CD4-positive, alpha-beta T cell treated with Interleukin-6 at 100 ng/mL for 8 hours (primary cell): ENCODE data around the gene SH3BP2.

Experiments used
- DNase-seq: peaks from one replicate; pipeline ENCODE4 v3.0.0-alpha.2; 2020; ENCODE audit warnings: mixed read lengths, low spot score

SH3BP2 gene, protein sequence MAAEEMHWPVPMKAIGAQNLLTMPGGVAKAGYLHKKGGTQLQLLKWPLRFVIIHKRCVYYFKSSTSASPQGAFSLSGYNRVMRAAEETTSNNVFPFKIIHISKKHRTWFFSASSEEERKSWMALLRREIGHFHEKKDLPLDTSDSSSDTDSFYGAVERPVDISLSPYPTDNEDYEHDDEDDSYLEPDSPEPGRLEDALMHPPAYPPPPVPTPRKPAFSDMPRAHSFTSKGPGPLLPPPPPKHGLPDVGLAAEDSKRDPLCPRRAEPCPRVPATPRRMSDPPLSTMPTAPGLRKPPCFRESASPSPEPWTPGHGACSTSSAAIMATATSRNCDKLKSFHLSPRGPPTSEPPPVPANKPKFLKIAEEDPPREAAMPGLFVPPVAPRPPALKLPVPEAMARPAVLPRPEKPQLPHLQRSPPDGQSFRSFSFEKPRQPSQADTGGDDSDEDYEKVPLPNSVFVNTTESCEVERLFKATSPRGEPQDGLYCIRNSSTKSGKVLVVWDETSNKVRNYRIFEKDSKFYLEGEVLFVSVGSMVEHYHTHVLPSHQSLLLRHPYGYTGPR

DNA sequence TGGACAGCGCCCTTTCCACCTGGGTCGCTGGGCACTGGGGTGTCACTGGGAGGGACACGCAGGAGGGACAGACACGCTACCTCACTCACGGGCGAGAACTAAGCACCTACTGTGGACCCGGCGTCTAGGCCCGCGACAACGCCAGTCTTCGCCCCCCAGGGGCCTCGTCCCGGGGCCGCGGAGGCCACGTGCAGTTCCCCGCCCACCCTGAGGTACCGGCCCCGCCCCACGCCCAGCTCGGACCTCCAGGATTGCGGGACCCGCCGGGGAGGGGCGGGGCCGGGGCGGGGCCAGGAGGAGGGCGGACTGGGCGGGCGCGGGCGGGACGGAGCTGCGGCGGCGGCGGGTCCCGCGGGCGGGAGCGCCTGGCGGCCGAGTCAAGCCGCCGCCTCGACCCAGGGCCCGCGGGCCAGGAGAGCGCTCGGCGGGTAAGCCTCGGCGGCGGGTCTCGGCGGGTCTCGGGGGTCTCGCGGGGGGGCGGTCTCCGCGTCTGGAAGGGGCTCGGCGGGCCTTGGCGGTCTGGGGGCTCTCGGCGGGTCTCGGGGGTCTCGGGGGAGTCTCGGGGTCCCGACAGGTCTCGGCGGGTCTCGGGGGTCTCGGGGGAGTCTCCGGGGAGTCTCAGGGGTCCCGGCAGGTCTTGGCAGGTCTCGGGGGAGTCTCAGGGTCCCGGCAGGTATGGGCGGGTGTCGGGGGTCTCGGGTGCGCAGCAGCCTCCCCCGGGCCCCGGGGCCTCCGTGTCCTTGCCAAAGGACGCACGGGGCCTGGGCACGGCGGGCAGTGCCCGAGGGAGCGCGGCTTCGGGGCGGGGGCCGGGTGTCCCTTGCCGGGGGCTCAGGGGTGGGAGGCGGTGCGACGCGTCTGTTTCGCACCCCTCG lies at the start of gene SH3BP2:
Gene SH3BP2 (plus strand): TSS at position 375 of the 875 bp plus-strand sequence. CDS start 27,533 bp downstream, outside the sequence.
- peak; percentile 62 for DNase-seq

DNA sequence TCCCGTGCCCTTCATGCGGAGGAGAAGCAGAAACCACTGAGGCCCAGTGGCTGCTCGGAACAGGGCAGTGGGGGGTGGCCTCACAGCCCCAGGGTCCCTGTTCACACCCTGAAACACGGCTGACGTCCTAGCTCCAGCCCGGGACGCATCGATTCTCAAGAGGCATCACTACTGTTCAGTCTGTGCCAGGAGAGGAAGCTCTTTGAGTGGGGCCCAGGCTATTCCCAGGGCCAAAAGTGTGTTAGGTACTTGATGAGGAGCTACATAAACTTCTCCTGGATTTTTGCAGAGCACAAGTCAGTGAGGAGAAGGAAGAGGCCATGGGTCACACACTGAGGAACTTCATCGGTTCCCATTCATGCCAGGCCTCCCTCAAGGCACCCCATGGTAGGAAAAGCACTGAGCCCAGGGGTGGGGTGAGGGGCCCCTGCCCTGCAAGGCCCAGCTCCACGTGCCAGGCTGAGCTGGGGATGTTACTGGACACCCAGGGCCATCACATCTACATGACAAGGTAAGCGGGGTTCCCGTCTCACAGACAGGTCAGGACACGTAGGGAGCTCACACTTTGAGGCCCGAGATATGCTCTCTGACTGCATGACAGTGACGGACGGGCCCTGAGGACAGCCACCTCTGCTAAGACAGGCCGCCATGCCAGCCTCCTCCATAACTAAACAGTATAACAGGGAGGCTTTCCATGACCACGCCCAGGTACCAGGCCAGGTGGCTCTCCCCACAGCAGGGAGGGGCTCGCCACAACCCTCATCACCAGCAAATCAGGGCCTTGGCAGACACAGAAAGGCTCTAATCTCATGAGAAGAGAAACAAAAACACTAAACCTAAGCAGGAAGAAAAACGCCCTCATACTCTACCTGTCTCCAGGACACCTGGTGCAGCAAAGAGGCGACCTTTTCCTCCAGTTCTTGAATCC lies 49.1 kb upstream of the SH3BP2 start:
- DNase-seq = no peak

DNA sequence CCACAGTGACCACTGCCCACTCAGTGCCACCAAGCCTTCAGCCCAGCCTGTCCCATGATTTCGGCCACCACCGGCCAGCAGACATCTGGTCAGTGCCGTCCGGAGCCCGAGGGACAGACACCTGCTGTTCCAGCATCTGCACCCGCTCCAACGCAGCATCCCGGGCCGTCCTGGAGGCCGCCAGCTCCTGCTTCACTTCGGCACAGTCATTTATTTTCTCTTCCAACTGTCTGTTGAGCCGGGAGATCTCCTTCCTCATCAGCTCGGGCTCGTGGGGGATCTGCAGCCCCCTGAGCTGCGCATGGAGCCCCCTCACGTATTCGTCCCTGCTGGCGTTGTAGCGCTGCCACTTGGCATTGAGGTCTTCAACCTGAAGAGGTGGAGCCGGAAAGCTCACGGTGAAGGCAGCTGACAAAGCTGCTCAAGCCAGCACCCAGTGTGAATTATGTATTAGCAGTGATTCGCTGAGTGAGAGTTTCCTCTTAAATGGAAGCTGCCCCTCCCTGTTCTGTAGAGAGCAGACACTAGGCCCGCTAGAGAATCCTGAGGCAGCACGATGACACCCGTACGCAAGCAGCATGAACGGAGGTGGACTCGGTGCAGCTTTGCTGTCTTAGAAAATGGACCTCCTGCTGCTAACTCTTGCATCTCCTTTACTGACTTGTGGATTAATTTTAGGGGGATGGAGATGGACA lies 48.2 kb upstream of the SH3BP2 start:
- no peak for DNase-seq

DNA sequence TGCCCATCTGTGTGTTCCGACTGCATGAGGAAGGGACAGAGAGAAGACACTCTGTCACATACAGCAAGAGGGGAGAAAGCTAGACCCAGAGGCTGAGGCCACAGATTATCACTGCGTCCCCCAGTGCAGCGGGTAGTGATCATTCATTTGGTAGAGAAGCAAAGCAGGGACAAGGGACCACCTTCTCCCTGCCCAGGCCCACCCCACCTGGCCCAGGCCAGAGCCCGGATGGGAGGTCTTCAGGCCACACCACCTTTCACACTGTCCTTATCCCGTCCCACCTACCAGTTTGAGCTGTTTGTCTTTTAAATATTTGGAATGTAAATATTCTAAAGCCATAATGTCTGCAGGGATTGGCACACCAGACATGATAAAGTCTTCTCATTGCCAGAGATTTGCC lies 47.4 kb upstream of the SH3BP2 start:
- DNase-seq = no peak

DNA sequence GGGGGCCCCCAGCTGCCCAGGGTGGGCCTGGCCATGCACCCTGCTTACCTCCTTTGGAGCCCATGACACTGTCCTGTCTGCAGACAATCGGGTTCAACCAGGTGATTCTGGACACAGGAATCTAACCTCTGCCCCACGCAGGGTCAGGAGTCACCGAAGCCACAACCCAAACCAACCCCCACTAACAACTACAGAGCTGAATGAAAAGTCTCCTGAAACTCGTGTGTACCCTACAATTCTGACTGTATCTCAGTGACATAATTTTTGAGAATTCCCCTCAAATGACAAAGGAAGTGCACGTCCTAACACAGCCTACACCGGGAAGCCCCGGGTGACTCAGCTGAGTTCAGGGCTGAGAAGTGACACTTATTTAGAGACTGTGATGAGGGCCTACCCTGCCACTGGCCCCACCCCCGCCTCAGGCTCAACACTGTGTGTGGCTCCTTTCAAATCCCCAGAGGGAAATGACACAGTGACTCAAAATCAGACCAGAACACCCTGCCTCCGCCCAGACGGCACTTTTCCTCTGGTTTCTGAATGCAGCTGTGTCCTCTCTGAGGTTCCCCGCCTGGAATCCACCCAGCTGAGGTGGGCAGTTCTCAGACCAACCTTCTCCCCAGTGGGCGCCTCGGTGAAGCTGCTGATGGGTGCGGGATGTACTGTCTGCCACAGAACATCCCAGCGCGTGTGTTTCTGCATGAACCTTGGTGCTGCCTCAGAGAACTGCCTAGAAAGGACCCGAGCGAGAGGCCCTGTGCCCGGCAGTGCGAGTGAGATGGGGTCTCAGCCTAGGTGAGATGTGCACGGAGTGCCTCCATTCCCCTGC lies 46.7 kb upstream of the SH3BP2 start:
- peak; percentile 85 for DNase-seq

DNA sequence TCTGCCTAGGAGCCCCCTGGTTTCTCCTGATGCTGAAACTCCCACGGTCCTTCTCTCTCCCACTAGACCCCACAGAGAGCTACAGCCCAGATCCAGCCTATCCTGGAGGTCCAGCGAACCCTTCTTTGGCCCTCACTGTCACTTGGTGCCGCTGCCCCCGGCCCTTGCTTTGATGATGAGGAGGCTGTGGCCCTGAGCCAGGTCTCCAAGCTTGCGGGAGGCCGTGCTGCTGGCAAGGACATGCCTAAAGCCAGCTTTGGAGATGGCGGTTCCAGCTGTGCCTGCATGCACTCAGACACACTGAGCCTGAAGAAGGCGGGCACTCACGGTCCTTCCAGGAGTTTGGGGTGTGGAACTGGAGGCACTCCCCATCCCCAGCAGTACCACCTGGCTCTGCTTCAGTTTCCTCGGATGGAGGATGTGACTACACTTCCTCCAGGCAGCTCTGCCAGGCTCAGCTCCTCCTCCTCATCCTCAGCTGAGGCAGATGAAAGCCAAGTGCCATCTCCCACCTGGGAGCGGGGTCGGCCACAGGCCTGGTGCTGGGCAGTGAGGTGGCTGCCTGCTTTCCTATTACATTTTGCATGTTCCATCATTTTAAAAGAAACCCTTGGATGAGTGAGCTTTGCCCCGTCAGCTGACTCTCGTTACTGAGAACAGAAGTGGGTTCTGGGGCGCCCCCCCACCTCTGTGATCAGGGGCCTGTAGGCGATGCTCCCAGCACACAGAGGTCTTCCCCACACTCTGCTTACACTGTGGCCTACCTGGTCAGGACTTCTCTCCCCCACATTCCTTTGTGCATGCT lies 45.8 kb upstream of the SH3BP2 start:
- DNase-seq = no peak

DNA sequence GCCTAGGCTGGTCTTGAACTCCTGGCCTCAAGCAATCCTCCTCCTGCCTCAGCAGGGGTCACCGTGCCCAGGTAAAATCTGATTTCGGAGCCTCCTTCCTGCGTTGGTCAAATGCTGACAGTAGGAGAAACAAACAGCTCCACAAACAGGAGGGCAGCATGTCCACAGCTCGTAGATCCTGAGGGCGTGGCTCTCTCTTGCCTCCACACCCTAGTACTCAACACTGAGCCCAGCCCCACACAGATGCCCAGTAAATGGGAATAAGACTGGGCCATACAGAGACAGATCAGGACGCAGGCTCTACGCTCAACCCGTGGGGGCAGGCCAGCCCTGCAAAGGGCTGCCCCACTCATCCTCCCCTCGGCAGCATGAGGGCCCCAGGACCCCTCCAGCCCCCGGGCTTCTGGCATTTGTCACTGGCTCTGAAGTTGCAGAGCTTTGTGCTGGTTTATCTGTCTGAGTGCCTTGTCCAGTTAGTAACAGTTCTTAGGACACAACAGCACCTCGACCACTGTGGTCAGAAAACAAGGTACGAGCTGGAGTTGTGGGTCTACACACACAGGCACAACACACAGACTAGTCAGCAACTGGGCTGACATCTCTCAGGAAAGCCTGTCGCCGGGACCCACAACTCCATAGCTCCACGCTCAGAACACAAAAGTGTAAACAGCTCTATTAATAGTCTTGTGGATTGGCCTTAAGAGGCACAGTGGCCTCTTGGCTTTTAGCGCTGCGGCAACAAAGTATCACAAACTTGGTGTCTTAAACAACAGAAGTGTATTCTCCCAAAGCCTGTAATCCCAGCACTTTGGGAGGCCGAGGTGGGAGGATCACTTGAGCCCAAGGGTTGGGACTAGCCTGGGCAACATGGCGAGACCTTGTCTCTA lies 41.9 kb upstream of the SH3BP2 start:
- no peak for DNase-seq

DNA sequence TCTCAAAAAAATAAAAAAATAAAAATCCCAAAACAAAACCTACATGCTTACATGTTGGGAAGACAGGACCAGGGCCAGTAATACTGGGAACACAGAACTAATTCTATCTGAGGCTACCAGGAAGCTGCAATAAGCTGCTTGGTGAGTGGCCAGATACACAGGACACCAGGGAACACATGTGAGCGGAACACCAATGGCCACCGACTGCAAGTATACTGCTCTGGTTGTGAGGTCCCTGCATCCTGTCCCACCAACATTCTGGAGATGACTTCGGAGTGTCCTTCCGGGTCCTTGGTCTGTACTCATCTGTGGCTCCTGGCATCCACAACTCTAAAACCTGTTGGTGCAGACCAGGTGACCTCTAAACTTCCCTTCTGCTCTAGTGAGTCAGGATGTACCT lies 39.4 kb upstream of the SH3BP2 start:
- no peak for DNase-seq

DNA sequence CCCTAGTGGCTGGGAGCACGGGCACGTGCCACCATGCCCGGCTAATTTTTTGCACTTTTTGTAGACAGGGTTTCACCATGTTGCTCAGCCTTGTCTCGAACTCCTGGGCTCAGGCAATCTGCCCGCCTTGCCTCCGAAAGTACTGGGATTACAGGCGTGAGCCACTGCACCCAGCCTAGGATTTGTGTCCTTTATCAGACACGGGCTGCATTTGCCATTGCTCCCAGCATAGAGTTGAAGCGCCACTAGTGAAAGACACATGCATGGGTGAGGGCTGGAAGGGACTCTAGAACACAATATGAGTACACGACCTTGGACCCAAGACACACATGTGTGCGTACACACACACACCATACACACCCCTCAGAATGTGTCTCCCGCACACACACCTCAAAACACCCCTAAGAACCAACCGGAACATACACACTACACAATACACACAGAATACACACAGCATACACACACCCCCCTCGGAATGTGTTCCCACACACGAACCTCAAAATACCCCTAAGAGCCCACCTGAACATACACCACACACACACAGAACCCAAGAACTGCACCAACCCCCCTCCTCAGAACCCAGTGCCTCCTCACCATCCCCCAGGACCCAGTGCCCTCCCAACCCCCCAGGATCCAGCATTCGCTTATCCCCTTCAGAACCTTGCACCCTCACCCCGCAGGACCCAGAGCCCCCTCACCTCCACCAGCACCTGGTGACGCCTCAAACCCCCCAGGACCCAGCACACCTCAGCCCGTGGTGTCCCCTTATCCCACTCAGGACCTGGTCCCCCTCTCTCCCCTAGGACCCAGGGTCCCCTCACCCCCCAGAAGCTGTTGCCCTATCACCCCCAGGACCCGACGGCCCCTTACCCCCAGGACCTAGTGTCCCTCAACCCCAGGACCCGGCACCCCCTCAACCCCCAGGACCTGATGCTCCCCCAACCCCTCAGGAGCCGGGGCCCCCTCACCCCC lies 37.8 kb upstream of the SH3BP2 start:
- no peak for DNase-seq

DNA sequence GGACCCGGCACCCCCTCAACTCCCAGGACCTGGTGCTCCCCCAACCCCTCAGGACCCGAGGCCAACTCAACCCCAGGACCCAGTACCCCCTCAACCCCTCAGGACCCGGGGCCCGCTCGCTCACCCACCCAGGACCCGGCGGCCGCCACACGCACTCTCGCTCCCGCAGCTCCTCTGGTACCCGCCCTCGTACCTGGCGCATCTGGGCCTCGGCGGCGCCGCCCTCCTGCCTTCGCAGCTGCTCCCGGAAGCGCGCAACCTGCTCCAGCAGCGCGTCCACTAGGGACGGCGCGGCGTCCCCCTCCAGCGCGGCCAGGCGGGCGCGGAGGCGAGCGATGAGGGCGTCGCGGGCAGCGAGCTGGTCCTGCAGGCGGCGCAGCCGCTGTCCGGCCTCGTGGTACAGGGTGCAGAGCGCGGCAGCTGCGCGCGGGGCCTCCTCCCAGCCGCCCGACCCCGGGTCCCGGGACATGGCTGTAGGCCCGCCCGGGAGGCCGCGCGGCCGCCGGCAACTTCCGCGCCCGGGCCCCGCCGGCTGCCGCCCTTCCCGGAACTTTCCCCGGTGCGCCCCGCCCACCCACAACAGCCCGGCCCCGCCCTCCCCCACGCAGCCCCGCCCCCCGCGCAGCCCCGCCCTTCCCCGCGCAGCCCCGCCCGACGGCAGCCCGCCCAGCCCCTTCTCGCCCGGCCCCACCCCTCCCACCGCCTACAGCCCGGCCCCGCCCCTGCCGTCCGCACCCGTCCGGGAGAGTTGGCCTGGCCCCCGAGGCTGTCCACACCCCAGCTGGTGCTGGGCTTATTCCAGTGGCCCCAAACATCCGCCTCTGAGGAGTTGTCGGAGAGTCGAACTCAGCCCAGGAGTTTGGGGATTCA lies 36.8 kb upstream of the SH3BP2 start, which contains the start of gene TNIP2:
Gene TNIP2 (minus strand): TSS at position 516 of the 870 bp plus-strand sequence. CDS start 47 bp downstream, at position 469.
- peak; percentile 82 for DNase-seq

DNA sequence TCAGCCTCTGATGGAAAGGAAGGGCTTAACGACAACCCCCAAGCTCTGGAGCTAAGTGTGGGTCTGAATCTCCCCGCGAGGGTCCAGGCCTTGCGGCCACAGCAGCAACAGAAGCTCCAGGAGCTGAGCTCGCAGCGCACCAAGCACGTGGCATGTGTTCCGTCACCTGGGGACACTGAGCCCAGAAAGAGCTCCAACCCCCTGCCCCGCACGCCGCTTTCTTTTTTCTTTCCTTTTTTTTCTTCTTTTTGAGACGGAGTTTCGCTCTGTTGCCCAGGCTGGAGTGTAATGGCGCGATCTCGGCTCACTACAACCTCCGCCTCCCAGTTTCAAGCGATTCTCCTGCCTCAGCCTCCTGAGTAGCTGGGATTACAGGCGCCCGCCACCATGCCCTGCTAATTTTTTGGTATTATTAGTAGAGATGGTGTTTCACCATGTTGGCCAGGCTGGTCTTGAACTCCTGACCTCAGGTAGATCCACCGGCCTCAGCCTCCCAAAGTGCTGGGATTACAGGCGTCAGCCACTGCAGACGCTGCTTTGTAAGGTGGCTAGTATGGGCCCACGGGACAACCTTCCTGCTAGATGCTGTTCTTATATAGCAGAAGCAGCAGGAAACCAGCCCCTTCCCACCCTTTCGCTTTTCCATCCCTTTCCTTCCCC lies 36.1 kb upstream of the SH3BP2 start:
- DNase-seq = no peak

DNA sequence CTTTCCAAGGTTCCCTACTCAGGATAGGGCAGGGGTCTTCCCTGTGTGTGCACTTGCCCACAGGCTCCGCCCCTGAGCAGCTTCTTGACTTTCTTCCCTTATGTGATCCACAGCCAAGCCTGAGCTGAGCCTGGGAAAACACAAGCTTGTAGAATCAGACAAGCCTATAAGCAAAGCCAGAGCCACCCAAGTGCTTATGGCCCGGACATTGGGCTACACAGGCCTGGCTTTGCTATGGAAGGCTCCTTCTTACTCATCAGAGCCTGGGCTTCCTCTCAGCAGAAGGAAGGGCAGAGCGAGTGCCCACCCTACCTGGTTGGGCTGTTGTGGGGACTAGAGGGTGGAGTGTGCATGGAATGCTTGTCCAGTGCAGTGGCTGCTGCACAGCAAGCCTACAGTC lies 35.5 kb upstream of the SH3BP2 start:
- no peak for DNase-seq

DNA sequence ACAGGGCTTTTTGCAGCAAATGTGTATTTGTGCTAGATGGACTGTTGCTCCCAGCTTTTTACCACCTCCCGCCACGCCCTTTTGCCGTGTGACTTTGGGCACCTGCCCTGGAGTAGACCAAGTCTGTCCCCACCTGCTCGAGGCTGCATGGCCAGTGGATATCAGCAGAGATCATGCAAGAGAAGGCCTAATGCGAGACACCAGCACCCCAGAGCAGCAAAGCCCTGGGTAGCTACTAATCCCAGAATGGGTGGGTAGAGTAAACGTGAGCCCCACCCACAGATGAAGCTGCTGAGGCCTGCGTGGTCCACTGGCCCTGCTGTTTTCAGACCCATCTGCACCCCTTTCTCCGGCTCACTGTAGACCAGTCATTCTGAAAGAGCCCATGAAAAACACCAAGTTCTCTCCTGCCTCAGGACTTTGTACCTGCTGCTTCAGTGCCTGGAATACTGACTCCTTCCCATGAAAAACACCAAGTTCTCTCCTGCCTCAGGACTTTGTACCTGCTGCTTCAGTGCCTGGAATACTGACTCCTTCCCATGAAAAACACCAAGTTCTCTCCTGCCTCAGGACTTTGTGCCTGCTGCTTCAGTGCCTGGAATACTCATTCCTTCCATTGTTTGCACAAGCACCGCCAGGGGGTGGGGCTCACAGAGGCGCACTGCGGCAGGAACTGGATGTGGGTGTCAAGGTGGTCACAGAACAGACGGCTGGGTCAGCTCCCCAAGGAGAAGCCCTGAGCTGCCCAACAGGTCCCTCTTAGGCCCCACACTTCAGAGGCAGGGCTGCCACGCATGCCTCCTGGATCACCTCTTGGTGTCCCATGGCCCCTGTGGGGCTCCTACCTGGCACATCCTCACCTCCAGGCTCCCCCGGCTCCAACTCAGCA lies 31.6 kb upstream of the SH3BP2 start:
- DNase-seq = no peak

DNA sequence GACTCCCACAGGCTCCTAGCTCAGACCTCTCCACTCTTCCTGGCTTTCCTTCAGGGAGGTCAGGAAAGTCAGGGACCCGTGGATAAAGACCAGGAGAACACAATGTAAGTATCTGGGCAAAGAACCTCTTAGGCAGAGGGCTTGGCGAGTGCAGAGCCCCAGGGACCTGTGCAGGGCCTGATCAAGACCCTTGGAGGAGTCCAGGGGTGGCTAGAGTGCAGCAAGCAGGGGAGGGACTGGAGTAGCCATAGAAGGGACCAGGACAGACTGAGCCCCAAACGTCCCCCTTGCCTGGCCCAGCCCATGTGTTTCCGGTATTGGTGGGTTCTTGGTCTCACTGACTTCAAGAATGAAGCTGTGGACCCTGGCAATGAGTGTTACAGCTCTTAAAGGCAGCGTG lies 30.8 kb upstream of the SH3BP2 start:
- no peak for DNase-seq
